NCI-H2196 treated with DMSO at 0.1 percent for 48 hours (cell line): ENCODE results near the gene GCLC.
A peak's percentile ranks its signal among the peaks of the same experiment; 100 is the strongest.
"Not testable (repeated sequence)": the region's sequence is repeated elsewhere in the genome, so short reads cannot be mapped to it uniquely, and the experiment has no call there.

Experiments used
- DNase-seq: peaks from one replicate; lab custom pipeline; 2025; ENCODE audit not compliant: unreplicated experiment; lab: John Stamatoyannopoulos, UW

The GCLC gene

DNA sequence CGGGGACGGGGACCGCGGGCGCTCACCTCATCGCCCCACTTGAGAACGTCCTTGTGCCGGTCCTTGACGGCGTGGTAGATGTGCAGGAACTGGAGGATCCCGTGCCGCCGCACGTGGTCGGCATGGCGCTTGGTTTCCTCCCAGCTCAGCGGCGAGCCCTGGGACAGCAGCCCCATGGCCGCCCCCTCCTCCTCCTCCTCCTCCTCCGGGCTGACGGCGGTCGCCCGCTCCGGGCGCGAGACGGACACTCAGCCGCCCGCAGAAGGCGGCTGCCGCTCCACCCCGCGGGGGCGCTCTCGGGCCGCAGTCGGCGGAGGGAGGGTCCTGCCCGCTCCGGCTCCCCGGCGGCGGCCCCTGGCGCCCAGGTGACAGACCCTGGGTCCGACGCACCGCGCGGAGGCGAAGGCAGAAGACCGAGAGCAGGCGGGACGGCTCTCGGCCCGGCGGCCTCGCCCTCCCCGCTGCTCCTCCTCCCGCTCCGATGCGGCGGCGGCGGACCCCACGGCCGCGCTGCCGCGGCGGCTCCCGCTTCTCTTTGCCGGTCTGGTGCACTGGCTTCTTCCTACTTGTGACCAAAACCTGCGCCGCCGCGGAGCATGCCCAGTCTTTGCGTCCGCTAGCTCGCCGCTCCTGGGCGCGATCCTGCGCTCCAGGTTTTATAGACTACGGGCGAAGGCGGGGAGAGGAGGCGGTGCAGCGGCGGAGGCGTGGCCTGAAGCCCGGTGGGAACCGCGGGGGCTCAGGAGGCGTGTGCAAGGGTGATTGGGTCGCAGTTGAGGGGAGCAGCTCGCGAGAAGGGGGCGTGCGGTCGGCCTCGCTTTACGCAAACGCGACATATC lies at the start of gene GCLC:
Gene GCLC, minus strand, starts transcription at position 632 of the 839 bp plus-strand sequence. Its CDS starts 456 bp downstream, at position 176.
- peak; percentile 84 for DNase-seq

DNA sequence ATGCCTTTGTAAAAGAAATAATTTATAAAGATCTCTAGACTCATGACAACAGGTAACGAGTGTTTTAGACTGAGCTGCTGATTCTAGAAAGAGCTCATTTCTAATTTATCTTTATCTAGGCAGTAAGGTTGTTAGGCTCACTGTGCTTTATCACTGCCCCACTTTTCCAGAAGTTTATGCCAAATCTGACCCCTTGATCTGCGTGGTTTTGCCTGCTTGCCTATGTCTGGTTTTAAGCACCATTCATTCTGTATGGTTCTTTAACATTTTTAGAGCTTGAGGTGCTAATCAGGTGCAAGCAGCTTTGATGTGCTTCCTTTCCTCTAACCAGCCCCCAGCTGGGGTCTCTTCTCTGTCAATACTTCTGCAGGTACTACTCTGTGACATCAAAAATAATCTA lies 49.7 kb upstream of the GCLC start:
- no peak for DNase-seq

DNA sequence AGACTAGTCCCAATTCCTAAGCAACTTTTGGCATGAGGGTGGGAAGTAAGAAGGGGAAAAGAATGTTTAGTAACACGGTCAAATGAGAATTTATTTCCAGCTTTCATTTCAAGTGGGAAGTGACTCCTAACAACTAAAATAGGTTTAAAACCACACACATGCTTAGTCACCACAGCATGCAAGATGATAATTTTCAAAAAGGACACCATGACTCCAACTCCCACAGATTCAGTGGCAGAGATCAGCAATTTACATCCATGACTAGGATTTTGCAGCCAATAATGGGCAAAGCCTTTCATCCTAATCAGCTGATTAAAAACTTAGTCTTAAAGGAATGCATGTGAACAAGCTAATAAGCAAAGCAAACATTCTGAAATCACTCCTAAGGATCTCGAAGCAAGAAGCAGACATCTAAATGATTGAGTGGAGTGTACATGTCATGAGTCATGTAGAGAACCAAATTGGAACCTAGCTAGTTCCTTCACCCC lies 48.1 kb upstream of the GCLC start:
- DNase-seq, result no peak

DNA sequence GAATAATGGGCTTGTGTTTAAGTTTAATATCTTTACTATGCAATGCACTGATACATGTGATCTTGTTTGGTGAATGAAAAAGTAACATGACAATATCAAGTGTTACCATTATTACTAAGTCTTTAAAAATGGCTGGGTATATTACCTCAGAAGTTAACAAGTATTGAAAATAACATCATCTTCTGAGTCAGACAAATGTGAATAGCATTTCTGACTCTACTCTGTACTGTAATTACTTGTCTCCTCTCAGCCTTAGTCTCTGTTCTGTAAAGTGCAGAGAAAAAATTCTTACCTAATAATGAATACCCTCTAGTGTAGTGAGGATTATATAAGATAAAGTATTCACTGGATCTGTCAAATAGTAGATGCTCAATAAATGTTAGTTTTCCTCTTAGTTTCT lies 47.0 kb upstream of the GCLC start:
- no peak for DNase-seq

DNA sequence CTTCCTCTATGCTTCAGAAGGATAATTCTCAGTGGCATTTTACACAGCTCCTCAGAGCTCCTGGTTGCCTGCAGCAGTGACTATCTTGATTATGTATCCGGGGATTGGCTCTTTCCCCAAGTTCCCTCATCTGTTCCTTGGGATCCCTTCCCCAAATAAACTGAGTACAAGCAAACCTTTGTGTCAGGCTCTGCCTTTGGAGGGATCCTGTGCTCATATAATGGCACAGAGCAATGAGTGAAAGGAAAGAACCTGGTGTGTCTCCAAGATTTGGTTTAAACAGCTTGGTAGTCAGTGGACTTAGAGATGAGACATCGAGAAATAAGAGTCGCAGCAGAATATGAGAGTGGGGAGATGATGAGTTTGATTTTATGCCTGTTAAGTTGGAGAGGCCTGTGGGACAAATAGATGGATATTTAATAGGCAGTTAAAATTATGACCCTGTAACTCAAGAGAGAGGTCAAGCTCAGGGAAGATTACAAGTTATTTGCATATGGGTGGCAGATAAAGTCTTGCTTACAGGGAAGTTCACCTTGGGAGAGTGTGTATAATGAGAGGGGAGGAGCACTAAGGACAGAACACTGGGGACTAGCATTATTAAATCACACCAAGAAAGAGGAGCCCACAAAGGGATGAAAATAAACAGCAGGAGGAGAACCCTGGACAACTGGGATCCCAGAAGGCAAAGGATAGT lies 44.1 kb upstream of the GCLC start:
- no peak for DNase-seq

DNA sequence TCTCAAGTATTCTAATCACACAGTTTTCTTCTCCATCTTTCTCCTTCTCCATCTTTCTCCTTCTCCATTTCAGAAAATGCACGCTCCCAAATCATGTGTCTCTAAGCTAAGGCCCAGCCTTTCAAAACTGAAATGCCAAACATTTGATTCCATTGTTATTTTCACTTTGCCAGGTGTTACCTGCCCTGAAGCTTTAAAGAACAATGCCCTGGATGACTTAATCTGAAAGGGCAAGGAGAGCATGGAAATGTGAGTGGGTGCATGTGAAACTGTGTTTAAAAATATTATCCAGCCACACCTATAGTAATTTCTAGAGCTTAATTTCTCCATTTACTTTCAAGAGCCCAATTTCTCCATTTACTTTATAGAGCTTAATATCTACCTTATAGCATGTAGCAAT lies 42.4 kb upstream of the GCLC start:
- DNase-seq, result no peak

DNA sequence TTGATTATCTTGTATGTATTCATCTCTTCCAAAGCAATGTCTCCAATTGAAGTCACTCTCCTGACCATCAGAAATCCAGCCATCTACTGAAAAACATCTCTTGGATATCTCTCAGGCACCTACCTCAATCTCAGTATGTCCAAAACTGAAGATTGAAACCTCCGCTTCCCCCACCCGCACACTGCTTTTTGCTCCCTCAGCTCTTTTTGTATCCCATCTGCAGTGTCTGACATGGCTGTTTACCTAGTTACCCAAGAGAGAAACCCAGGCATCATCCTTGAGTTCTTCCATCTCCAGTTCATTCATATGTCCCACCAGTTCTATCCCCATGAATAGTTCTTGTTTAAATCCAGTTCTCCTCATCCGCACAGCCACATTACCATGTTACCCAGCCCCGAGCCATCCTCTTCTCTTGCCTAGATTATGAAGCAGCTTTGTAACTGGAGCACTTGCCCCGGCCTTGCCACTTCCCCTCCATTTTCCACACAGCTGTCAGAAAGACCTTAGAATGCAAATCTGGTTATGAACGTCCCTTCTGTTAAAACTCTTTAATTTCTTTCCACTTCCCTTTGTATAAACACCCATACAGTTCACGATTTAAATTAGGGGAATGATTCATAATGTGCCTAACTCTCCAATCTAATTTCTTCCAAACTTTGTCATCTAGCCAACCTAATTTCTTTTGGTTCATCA lies 40.5 kb upstream of the GCLC start:
- no peak for DNase-seq

DNA sequence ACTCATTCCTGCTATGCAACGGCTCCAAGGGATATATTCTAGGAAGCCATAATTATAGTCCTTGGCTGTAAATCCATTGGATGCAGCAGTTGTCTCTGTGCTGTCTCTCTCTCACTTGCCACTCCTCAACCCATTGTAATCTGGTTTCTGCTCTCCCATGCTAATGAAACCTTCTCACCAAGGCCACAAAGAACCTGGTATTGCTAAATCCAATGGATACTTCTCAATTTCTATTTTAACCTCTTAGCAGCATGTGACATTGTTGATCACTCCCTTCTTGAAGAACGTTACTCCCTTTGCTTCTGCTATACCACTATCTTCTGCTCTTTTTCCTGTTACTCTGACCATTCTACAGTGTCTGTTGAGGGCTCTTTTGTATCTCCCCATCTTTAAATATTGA lies 39.8 kb upstream of the GCLC start:
- DNase-seq, result no peak

DNA sequence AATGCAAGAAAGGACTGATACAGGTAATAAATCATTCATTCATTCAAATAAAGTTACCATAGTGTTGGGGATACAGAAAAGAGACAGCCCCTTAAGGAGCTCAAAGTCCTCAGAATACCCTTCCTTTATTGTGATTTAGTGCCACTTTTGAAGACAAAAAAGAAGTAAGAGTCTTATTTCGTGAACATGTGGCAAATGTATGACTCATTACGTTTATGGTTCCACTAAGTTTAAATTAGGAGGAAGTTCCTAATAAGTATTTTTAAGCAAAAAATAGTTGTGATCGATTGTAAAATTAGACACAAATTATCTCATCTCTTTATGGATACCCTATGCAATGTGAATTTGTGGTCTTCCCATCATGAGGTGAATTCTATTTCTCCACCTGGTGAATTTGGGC lies 38.5 kb upstream of the GCLC start:
- DNase-seq, result no peak

DNA sequence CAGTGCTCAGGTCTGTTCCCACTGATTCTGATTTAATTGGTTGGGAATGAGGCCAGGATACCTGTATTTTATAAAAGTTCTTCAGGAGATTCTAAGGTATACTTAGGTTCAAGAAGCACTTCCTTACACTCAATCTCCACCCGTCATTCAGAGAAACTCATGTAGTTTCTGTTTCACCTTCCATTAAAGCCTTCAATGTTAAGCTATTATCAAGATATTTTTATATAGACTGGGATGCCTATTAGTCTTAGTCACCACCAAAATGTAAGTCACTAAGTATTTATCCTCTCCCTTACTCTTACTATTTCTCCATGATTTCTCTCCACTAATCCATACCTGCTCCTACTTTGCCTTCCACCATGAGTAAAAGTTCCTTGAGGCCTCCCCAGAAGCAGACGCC lies 38.1 kb upstream of the GCLC start:
- no peak for DNase-seq

DNA sequence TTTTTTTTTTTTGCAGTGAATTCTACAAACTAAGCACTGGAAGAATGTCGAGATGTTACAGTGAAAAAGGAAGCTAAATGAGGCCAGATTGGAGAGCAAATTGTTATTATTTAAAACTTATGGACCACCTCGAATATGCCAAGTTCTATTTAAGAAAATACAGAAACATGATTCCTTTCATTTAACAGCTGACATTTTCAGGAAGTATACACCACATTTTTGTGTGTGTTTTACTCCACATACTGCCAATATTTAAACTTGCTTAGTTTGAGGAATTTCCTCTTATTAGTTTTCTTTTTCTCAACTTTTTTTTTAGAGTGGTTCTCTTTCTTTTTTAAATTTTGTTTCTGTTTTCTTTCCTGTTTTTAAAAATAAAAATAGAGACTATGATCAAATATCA lies 37.0 kb upstream of the GCLC start:
- no peak for DNase-seq

DNA sequence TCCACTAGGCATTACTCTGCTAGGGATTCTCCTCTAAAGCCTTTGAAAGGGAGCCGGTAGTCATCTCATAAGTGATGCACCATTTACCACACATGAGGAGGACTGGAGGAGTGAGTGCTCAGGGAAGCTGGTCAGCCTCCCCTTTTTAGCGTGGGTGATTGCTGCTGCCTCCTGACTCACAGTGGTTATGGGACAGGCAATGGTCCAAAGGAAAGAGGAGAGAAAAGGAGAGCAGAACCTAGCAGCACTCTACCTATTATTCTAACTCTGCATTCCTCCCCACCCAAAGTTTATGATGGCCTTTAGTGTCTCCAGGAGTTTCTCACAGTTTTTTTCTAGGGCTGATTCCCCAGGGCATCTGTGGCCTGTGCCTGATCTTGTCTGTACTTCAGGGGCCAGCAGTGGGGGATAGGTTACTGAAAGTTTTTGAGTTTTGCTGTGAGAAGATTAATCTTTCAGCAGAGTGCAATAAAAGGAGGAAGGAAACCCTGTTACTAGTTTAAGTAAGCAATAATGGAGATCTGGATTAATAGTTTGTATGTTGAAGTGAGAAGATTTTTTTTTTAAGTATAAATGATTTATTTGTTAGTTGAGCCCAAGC lies 36.4 kb upstream of the GCLC start:
- DNase-seq, result no peak

DNA sequence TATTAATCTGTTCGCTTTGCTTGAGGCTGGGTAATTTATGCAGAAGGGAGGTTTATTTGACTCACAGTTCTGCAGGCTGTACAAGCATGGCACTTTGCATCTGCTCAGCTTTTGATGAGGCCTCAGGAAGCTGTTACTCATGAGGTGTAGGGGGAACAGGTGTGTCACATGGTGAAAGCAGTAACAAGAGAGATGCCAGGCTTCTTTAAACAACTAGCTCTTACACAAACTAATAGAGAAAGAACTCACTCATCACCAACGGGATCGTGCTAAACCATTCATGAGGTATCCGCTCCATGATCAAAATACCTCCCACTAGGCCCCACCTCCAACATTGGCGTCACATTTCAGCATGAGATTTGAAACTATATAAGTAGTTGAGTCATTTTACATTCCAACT lies 34.4 kb upstream of the GCLC start:
- no peak for DNase-seq

DNA sequence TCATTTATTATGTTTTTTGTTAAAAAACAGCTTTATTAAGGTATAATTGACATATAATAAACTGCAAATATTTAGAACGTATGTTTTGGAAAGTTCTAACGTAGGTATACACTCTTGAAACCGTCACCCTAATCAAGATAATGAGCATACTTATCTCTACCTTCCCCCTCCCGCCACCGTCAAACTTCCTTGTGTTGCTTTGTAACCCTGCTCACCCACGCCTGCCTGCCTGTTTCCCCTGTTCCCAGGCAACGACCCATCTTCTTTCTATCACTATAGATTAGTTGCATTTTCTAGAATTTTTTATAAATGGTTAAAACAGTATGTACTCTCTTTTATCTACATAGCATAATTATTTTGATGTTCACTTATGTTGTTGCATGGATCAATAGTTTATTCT lies 33.5 kb upstream of the GCLC start:
- no peak for DNase-seq

DNA sequence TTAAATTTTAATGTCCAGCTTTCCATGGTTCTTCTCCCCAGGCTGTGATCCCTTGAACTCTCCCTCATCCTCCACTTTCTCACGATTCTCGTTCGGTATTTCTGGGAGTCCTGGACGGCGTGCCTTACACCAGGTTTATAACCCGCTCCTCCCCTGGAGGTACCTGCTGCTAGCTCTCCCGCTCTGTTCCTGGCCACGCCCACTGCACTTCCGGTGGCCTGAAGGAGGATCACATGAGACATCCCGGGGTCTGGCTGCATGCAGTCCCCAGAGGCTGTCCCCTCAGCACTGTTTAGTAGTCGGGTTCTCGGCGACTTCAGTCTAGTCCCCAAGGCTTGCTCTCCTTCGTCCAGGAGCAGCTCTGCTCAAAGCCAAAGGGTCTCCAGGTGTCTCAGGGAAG lies 28.4 kb upstream of the GCLC start:
- DNase-seq, result no peak

DNA sequence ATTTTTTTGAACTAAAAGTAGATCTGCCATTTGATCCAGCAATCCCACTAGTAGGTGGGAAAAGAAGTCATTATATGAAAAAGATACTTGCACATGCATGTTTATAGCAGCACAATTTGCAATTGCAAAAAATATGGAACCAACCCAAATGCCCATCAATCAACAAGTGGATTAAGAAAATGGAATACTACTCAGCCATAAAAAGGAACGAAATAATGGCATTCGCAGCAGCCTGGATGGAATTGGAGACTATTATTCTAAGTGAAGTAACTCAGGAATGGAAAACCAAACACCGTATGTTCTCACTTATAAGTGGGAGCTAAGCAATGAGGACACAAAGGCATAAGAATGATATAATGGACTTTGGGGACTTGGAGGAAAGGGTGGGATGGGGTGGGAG lies 27.5 kb upstream of the GCLC start:
- DNase-seq, result not testable (repeated sequence)

DNA sequence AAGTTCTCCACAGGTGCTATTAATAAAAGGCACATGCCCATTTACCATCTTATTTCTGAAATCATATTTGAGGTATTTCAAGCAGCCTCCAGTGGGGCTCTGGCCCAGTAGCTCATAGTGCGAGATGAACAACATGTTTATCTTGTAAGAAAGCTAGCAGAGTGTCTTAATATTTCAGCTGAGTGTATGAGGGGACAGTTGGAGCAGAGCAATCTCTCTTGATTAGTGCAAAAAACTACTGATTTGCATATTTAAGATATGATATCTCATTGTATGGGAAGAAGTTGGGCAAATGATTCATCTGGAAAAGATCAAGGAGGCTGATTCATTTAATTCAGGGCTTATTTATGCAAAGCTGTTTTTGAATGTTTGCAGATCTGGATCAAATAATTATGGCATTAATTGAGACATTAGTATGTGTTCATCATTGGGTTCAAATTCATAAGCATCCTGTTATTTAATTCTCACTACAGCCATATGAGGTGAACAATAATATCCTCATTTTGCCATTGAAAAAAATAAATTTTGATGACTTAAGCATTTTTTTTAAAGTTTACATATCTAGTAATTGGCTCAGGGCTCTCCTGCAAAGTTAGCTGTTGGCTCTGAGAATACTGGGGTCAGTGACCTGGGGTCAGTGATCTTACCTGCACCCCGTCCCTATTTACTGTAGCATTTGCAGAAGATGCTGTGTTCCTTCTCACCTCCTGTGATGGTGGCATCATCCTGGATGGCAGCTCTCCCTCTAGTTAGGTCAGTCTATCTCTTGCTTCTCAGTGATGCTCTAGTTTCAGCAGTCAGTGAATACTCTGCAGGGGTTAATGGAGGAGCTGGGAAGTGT lies 24.1 kb upstream of the GCLC start:
- DNase-seq, result no peak

DNA sequence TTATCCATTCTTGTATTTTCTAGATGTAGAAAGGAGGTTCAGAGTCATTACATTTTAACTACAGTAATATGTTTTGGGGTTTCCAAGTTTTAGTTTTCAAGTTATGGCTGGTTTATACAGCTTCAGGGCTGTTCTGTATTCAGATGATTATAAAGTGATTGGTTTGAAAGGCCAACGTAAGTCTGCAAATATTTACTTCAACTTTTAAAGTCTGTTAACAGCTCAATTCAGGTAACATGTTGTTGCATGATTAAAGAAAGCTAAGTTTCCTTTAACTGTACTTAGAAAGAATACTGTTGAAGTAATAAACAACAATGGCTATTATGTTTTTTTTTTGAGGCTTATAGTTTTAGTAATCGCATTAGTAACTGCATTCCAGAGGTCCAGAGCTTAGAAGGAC lies 22.8 kb upstream of the GCLC start:
- DNase-seq, result no peak

DNA sequence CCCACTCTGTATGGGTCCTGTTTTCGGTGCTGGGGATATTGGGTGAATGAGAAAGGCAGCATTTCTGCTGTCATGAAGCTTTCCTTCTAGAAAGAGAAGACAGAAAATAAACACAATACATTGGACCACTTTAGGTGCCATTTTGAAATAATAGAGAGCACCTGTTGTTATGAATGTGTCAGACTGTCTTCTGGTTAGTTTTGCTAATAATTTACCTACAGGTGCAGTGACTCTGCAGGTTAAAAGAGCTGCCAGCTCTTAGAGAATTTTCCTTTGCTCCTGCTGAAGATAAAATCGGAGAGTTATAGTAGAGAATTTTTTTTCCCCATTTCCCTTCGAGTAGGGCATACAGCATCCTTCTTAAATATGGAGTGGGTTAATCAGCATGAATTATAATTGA lies 21.9 kb upstream of the GCLC start:
- no peak for DNase-seq

DNA sequence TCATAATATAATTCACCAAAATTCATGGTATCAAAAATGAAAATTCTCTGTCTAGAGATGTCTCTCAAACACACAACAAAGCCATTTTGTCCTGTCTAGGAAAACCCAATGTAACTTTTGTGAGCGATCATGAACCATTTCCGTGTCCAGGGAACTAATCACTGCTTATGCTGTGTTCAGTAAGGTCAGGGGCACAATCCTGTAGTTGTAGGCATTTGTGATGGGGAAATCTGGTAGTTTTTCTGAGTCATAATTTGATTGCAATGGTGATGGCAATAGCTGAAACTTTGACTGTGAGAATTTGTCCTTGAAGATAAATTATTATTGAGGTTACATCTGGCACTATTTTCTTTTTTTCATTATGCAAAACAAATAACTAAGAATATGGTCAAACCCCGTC lies 21.0 kb upstream of the GCLC start:
- no peak for DNase-seq
